ENCODE measurements around the gene STKLD1. TPM values are rescaled to one million over a fixed set of nuclear protein-coding genes. Genes with fewer than 3 reads are reported as not detected.

Gene STKLD1
- total and polyA plus RNA-seq, 9 of the 15 experiments (the other 6 are each of a cell fraction or from before 2014, with no cell fraction given) = 0.10 to 0.65 (median 0.33) TPM; not detected in 2

- TF ChIP-seq, protein P1, sequence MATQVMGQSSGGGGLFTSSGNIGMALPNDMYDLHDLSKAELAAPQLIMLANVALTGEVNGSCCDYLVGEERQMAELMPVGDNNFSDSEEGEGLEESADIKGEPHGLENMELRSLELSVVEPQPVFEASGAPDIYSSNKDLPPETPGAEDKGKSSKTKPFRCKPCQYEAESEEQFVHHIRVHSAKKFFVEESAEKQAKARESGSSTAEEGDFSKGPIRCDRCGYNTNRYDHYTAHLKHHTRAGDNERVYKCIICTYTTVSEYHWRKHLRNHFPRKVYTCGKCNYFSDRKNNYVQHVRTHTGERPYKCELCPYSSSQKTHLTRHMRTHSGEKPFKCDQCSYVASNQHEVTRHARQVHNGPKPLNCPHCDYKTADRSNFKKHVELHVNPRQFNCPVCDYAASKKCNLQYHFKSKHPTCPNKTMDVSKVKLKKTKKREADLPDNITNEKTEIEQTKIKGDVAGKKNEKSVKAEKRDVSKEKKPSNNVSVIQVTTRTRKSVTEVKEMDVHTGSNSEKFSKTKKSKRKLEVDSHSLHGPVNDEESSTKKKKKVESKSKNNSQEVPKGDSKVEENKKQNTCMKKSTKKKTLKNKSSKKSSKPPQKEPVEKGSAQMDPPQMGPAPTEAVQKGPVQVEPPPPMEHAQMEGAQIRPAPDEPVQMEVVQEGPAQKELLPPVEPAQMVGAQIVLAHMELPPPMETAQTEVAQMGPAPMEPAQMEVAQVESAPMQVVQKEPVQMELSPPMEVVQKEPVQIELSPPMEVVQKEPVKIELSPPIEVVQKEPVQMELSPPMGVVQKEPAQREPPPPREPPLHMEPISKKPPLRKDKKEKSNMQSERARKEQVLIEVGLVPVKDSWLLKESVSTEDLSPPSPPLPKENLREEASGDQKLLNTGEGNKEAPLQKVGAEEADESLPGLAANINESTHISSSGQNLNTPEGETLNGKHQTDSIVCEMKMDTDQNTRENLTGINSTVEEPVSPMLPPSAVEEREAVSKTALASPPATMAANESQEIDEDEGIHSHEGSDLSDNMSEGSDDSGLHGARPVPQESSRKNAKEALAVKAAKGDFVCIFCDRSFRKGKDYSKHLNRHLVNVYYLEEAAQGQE (IDR thresholded peaks at IDR 0.05; ENCODE audit: borderline replicate concordance) = no peak; the same call in 1 of the 2 replicates
- TF ChIP-seq, protein P1 (CRISPR knock-in tag; IDR thresholded peaks at IDR 0.05; ENCODE audit: low read depth) = no peak
- no peak; the same call in 1 of the 2 replicates for TF ChIP-seq LCOR (CRISPR knock-in tag; IDR thresholded peaks at IDR 0.05)
- no peak for TF ChIP-seq GABPB2 (CRISPR knock-in tag; conservative IDR thresholded peaks at IDR 0.05)
- TF ChIP-seq LEF1 (IDR thresholded peaks at IDR 0.05) = no peak
- no peak for TF ChIP-seq RBM14 (IDR thresholded peaks at IDR 0.05; ENCODE audit: borderline replicate concordance, insufficient read depth, low read depth, low read length)
- TF ChIP-seq ZBTB8A (IDR thresholded peaks at IDR 0.05; ENCODE audit: partially characterized antibody) = no peak
- no peak for TF ChIP-seq KLF6 (CRISPR knock-in tag; IDR thresholded peaks at IDR 0.05; ENCODE audit: borderline replicate concordance)
- TF ChIP-seq, protein P2, sequence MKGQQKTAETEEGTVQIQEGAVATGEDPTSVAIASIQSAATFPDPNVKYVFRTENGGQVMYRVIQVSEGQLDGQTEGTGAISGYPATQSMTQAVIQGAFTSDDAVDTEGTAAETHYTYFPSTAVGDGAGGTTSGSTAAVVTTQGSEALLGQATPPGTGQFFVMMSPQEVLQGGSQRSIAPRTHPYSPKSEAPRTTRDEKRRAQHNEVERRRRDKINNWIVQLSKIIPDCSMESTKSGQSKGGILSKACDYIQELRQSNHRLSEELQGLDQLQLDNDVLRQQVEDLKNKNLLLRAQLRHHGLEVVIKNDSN (CRISPR knock-in tag; IDR thresholded peaks at IDR 0.05) = no peak; the same call in 1 of the 2 replicates
- TF ChIP-seq FOXM1 (IDR thresholded peaks at IDR 0.05; ENCODE audit: low read depth) = peak; percentile 53; the same call in 1 of the 2 replicates
- no peak for TF ChIP-seq FOXM1 (CRISPR knock-in tag; IDR thresholded peaks at IDR 0.05; ENCODE audit: low read depth)
- TF ChIP-seq ZBTB49 (CRISPR knock-in tag; IDR thresholded peaks at IDR 0.05; ENCODE audit: borderline replicate concordance) = no peak
- no peak for TF ChIP-seq ZNF253 (CRISPR knock-in tag; conservative IDR thresholded peaks at IDR 0.05)
- TF ChIP-seq MBD2 (IDR thresholded peaks at IDR 0.05; ENCODE audit: borderline replicate concordance, low read depth) = no peak
- TF ChIP-seq, protein P3, sequence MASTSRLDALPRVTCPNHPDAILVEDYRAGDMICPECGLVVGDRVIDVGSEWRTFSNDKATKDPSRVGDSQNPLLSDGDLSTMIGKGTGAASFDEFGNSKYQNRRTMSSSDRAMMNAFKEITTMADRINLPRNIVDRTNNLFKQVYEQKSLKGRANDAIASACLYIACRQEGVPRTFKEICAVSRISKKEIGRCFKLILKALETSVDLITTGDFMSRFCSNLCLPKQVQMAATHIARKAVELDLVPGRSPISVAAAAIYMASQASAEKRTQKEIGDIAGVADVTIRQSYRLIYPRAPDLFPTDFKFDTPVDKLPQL (IDR thresholded peaks at IDR 0.05; ENCODE audit: extremely low read depth, insufficient read length) = no peak
Observed at GRCh38 chr9:133375724-133376654, at the start of gene STKLD1, which contains the start of gene SURF4 (continued).

All from K562 (cell line).